ENCODE measurements around the gene ATP5PO.
A peak's percentile ranks its signal among the peaks of the same experiment; 100 is the strongest.
"Not testable (repeated sequence)": the region's sequence is repeated elsewhere in the genome, so short reads cannot be mapped to it uniquely, and the experiment has no call there.

Gene ATP5PO

GRCh38 chr21:33940164-33940880 lies 24.7 kb upstream of the ATP5PO start:
- DNase-seq (ENCODE audit: low read depth) = peak; percentile 60

GRCh38 chr21:33939226-33939625 lies 23.6 kb upstream of the ATP5PO start:
- no peak for DNase-seq (ENCODE audit: low read depth)

GRCh38 chr21:33938381-33938780 lies 22.8 kb upstream of the ATP5PO start:
- no peak for DNase-seq (ENCODE audit: low read depth)

GRCh38 chr21:33937931-33938339 lies 22.3 kb upstream of the ATP5PO start:
- no peak for DNase-seq (ENCODE audit: low read depth)

- no peak for DNase-seq (ENCODE audit: low read depth)
Measured at GRCh38 chr21:33937146-33937545, 21.5 kb upstream of the ATP5PO start.

GRCh38 chr21:33936301-33937038 lies 20.9 kb upstream of the ATP5PO start:
- no peak for DNase-seq (ENCODE audit: low read depth)

- no peak for DNase-seq (ENCODE audit: low read depth)
Measured at GRCh38 chr21:33932731-33933130, 17.1 kb upstream of the ATP5PO start.

- no peak for DNase-seq (ENCODE audit: low read depth)
Measured at GRCh38 chr21:33931799-33932390, 16.3 kb upstream of the ATP5PO start.

GRCh38 chr21:33931052-33931798 lies 15.6 kb upstream of the ATP5PO start:
- not testable (repeated sequence) for DNase-seq (ENCODE audit: low read depth)

GRCh38 chr21:33926248-33926647 lies 10.6 kb upstream of the ATP5PO start:
- not testable (repeated sequence) for DNase-seq (ENCODE audit: low read depth)

- DNase-seq (ENCODE audit: low read depth) = no peak
Measured at GRCh38 chr21:33924766-33925100, 9.1 kb upstream of the ATP5PO start.

GRCh38 chr21:33924079-33924765 lies 8.6 kb upstream of the ATP5PO start:
- no peak for DNase-seq (ENCODE audit: low read depth)

- no peak for DNase-seq (ENCODE audit: low read depth)
Measured at GRCh38 chr21:33917421-33917820, 1.8 kb upstream of the ATP5PO start.

GRCh38 chr21:33916200-33916567 lies 580 bp upstream of the ATP5PO start:
- DNase-seq (ENCODE audit: low read depth) = no peak

- no peak for DNase-seq (ENCODE audit: low read depth)
Measured at GRCh38 chr21:33914188-33914587, 1.4 kb downstream of the ATP5PO start.

- DNase-seq (ENCODE audit: low read depth) = no peak
Measured at GRCh38 chr21:33909756-33910155, 5.8 kb downstream of the ATP5PO start.

GRCh38 chr21:33908760-33909159 lies 6.8 kb downstream of the ATP5PO start:
- DNase-seq (ENCODE audit: low read depth) = no peak

GRCh38 chr21:33904041-33904440 lies 11.6 kb downstream of the ATP5PO start:
- DNase-seq (ENCODE audit: low read depth) = no peak

GRCh38 chr21:33902349-33902748 lies 13.3 kb downstream of the ATP5PO start:
- no peak for DNase-seq (ENCODE audit: low read depth)

- DNase-seq (ENCODE audit: low read depth) = no peak
Measured at GRCh38 chr21:33901412-33902288, 14.0 kb downstream of the ATP5PO start.

- no peak for DNase-seq (ENCODE audit: low read depth)
Measured at GRCh38 chr21:33899199-33899598, 16.4 kb downstream of the ATP5PO start.
